Stimulated activated naive CD4-positive, alpha-beta T cell (primary cell): ENCODE measurements around the gene CFAP90.
A peak's percentile ranks its signal among the peaks of the same experiment; 100 is the strongest.

ENCODE experiments used
- DNase-seq, 6 experiments: peaks; one replicate each; lab custom pipeline; 2025; lab: John Stamatoyannopoulos, UW

The CFAP90 gene

DNA sequence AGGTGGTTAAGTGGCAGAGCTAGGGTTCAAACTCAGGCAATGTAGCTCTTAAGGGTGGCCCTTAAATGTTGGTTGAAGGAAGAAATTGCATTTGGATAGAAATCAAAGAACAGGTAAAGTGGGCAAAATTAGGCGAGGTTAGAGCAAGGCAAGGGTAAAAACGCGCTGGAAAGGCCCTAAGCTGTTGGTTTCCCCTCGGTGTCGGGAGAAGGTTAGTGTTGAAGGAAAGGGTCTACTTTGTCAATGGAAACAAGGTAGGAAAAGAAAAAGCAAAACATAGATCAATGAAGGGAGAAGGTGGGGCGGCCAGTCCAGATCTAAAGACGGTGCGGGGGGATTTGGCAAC is 17.5 kb upstream of the CFAP90 start:
- DNase-seq, result peak in 1 of 6 experiments; percentile 32

DNA sequence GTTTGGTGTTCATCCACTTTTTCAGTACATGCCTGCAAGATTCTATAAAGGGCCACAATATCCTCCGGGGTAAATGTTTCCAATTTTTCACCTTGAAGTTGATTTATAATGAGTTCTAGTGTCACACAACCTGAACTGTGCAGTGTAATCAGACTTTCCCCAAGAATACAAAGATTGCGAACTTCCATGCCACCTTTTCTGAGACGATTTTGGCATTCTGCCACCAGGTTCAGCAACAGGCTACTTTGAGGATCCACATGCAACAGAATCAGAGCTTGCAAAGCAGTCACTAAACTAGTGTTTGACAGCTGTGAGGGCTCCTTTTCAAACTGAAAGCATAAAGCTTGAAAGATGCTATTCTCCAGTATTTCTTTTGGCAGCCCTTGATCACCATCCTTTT is 16.3 kb upstream of the CFAP90 start:
- no peak for DNase-seq

DNA sequence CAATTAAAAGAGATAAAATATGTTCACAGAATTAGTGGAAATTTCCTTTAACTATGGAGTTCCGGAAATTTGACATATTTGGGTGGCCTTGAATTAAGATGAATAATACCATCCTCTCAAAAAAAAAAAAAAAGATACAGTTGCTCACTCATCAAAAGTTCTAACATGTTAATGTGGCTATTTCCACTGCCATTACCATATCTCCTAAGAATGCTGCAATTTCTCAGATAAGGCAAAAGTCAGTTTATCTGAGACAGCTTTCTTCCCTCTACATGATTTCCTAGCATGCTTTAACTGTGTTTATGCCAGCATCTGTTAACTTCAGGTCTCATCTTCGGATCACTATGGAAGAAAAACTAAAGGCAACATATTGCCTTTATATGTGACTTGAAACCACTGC is 15.3 kb upstream of the CFAP90 start:
- DNase-seq, result no peak

- no peak for DNase-seq
Observed at GRCh38 chr5:7857926-7858632, 7.1 kb upstream of the CFAP90 start.

GRCh38 chr5:7857361-7857760 is 6.4 kb upstream of the CFAP90 start:
- no peak for DNase-seq

- DNase-seq, result peak in 3 of 6 experiments; percentile 2 to 19 (median 15)
Observed at GRCh38 chr5:7856855-7857254, 5.9 kb upstream of the CFAP90 start.

DNA sequence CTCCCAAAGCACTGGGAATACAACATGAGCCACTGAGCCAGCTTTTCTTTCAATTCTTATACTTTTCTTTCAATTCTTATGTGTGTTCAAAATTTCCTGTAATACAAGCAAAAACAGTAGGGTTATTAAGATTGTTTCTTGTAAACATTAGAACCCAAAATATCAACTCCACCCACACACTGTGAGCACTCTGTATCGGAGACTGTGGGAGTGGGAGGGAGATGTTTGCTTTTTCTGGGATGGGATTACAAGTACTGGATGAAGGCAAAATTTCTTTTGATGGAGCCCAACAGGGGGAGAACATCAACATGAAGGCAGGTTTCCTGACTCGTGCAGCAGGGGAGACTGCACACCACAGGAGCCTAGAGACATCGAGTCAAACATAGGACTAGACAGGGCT is 4.7 kb upstream of the CFAP90 start:
- DNase-seq, result no peak

DNA sequence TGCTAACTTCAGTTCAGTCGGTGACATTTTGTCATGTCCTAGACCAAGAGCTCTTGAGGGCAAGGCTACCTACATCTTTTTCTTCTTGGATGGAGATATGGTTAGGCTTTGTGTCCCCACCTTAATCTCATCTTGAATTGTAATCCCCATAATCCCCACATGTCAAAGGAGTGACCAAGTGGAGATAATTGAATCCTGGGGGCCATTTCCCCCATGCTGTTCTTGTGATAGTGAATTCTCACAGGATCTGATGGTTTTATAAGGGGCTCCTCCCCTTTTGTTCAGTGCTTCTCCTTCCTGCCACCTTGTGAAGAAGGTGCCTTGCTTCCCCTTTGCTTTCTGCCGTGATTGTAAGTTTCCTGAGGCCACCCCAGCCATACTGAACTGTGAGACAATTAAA is 2.1 kb upstream of the CFAP90 start:
- no peak for DNase-seq

- no peak for DNase-seq
Observed at GRCh38 chr5:7852542-7852941, 1.6 kb upstream of the CFAP90 start.

- DNase-seq, result peak in 2 of 6 experiments; percentile 1 to 10
Observed at GRCh38 chr5:7851617-7852289, 820 bp upstream of the CFAP90 start.

GRCh38 chr5:7851240-7851592 is 283 bp upstream of the CFAP90 start:
- DNase-seq, result no peak

DNA sequence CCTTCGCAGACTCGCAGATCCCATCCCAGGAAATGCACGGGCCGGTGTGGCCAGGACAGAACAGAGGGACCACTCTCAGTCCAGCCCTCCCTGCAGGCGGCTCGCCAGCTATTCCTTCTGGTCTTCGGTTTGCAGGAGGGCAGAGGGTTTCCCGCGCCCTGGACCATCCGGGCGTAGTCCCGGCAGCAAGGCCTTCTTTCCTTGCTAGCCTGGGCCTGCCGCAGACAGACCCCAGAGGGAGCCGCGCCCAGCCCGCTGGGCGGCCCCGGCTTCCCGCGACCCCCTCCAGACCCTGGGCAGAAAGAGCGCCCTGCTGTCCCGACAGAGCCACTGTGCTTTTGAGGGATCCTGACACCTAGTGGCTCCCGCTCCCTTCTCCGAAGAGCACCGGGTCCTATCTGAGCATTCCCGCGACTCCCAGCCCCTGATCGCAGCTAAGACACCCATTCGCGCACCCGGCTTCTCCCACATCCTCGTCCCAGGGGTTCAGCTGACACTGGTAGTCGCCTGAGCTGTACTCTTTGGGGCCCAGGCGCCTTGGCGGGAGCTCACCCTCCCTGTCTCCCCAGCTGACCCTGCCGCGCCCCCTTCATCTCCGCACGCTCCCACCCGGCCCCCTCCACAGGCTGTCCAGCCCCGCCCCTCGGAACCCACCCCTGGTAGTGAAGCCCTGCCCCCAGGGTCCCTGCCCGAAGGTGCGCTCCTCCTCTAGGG is 1.1 kb downstream of the CFAP90 start:
- DNase-seq, result peak in 2 of 6 experiments; percentile 28 to 41

- no peak for DNase-seq
Observed at GRCh38 chr5:7848296-7848695, 2.6 kb downstream of the CFAP90 start.

GRCh38 chr5:7846327-7846726 is 4.6 kb downstream of the CFAP90 start:
- DNase-seq, result no peak

DNA sequence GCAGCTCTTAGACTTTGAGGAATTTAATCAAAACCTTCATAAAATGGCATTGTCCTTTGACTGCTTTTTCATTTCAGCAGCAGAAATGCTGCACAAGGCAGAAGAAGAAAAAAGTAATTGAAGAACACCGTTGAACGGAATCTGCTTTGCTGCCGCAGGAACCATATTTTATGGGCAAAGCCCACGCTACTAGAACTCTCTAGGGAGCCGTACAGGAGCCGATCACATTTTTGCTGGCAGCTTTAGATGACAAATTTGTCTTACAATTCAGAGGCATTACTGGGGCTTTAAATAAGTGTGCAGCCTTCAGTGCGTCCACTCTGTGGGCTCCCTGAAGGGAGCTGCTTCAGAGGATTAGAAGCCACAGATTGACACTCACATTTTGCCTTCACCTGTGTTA is 5.4 kb downstream of the CFAP90 start:
- no peak for DNase-seq

GRCh38 chr5:7844901-7845300 is 6.0 kb downstream of the CFAP90 start:
- DNase-seq, result no peak

DNA sequence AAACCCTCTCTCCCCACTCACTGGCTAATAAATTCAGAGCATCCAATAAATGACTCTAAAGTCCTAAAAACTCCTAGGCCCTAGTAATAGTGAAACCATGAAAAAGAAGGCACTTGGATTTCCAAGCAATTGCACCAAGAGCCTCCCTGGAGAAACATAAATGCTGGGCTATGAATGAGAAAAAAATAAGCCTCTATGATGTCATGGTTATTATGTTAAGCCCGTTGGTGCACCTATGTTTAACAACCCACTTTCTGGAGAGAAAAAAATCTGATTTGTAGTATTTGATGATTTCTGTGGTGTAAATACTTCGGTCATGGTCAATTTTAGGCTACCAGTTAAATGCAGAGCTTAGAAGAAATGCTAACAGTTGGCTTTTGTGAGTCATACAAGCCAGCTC is 8.4 kb downstream of the CFAP90 start:
- DNase-seq, result no peak

- no peak for DNase-seq
Observed at GRCh38 chr5:7837403-7837802, 13.5 kb downstream of the CFAP90 start.

DNA sequence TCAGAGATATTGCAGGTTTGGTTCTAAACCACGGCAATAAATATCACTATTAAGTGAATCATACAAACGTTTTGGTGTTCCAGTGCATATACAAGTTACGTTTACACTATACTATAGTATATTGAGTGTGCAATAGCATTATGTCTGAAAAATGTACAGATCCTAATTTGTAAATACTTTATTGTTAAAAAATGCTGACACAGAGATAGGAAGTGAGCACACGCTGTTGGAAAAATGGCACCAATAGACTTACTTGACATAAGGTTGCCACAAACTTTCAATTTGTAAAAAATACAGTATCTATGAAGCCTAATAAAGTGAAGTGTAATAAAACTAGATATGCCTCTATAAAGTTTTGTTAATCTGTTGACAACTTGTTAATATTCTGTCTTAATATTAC is 16.0 kb downstream of the CFAP90 start:
- DNase-seq, result no peak

DNA sequence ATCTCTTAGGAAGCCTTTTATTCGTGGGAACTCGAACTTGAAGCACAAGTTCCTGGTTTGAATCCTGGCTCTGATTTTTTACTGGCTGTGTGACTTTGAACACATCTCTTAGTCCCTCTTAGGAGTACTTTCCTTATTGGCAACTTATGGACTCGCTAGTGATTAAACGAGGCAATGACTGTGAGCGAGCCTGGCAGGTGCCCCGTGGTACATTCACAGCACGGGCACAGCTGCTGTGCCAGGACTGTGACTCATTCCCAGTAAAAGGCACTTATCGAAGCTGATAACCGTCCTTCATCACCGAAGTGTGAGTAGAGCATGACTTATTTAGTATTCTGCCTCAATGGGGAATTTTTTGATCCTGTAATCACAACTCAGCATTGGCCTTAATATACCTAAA is 22.7 kb downstream of the CFAP90 start:
- no peak for DNase-seq

- no peak for DNase-seq
Observed at GRCh38 chr5:7827610-7828009, 23.3 kb downstream of the CFAP90 start.

DNA sequence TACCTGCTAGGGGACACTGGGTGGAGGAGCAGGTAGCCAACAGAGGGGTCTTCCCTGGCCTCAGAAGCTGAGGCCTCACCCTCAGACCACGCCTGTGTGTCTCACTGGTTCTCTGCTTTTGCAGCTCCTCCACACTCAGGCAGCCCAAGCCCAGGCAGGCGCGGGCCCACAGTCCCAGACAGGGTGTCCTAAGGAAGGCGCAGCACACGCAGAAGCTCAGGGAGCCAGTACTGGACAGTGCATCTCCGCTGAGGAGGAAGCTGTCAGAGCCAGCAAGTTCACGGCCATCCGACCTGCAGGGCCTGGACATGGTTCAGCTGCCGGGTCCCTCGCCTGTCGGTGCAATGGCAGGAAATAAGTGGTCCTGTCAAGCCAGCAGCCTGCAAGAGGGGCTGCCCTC is 25.3 kb downstream of the CFAP90 start:
- DNase-seq, result no peak

DNA sequence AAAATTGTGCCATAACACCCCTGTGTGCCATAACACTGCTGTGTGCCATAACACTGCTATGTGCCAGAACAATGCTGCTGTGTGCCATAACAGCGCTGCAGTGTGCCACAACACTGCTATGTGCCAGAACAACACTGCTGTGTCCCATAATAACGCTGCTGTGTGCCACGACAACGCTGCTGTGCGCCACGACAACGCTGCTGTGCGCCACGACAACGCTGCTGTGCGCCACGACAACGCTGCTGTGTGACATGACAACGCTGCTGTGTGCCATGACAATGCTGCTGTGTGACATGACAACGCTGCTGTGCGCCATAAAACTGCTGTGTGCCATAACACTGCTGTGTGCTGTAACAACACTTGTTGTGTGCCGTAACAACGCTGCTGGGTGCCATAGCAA is 25.9 kb downstream of the CFAP90 start:
- no peak for DNase-seq
